Suppressor macrophage (primary cell): ENCODE results near the gene ERN1.

ENCODE experiments used
- DNase-seq, 4 experiments: peaks; one replicate each; pipeline ENCODE4 v3.0.0-alpha.2; 2020 to 2022

The ERN1 gene

DNA sequence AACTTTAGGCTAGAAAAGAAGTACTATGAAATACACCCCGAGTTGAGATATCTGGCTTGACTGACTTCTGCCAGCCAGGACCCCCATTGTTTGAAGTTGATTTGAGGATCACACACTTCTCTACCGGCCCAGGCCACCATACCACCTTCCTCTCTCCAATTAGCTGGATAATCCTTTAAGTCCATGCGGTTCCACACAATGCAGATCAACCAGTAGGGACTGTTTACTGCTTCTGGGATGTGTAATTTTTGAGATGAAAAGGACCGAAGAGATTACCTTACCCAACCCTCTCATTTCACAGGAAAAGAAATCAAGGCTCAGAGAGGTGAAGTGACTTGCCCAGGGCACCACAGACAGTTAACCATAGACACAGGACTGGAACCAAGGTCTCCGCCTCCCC, 20.5 kb downstream of the ERN1 start:
- DNase-seq: no peak

DNA sequence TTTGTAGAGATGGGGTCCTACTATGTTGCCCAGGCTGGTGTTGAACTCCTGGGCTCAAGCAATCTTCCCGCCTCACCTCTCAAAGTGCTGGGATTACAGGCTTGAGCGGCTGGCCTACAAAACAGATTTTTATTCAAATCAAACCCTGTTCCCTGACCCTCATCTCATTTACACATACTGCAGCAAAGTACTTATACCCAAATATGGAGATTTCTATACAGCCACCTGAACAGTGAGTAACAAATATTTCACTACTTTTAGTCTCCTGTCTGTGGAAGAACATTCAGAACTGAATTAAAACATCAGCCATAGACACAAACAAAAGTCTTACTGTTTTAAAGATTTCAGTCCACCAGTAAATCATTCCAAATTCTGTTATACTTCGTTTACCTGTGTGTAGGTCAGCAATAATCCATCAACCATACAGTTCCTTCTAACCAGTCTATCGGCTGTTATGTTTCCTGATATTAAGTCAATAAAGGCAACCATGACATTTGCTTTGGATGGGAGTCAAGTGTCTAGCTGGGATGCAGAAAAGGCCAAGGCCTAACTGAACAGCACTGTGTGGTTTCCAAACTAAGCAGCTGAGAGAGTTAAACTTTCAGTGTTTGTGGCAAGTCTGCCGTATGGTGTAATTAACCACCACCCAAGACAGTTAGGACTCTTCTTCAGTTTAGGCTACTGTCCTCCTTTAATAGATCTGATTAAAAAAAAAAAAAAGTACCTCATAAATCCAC, 22.3 kb downstream of the ERN1 start:
- DNase-seq: no peak

DNA sequence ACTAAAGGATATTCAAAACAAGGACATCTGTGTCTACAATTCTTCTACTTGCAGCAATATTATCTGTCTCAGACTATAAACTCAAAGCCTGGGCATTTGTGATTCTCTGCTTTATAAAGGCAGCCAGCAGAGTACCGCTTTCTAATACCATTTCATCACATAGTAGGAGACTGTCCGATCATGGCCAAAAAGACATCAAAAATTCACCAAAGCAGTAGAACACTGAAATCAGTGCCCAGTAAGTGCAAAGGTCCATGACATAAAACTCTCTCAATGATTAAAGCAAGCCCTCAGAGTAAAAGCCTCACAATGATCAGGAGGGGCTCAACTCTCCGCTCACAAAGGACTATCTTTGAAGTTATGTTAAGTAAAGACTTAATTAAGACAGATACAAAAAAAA, 23.0 kb downstream of the ERN1 start:
- no peak for DNase-seq

DNA sequence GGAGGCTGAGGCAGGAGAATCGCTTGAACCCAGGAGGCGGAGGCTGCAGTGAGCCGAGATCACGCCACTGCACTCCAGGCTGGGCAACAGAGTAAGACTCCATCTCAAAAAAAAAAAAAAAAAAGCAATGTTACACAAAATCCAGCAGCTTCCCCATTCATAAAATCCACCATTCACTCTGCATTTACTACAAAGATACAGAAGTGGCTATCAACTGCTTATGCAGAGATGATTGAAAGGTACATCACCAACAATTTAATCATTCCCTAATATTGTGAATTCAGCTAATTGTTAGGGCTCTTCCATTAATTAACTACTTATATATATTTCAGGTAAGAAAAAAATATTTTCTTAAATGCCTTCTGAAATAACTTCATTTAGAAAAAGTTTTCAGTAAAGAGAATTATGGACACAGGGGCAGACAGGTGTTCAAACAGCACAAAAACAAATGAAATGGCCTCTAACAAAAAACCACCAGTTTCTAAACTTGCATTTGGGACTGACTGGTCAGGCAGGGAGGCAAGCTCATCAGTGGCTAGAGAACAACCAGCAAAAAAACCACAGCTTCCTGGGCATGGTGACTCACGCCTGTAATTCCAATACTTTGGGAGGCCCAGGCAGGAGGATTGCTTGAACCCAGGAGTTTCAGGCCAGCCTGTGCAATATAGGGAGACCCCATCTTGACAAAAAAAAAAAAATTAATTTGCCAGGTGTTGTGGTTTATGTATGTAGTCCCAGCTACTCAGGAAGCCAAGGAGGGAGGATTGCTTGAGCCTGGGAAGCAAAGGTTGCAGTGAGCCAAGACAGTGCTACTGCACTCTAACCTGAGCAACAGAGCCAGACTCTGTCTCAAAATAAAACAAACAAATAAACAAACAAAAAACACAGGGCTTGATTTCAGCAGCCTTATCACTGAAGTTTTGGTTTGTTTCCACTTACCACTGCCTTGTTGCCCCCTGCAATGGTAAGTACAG, 26.3 kb downstream of the ERN1 start:
- peak; percentile 38 to 63 (median 56) for DNase-seq

DNA sequence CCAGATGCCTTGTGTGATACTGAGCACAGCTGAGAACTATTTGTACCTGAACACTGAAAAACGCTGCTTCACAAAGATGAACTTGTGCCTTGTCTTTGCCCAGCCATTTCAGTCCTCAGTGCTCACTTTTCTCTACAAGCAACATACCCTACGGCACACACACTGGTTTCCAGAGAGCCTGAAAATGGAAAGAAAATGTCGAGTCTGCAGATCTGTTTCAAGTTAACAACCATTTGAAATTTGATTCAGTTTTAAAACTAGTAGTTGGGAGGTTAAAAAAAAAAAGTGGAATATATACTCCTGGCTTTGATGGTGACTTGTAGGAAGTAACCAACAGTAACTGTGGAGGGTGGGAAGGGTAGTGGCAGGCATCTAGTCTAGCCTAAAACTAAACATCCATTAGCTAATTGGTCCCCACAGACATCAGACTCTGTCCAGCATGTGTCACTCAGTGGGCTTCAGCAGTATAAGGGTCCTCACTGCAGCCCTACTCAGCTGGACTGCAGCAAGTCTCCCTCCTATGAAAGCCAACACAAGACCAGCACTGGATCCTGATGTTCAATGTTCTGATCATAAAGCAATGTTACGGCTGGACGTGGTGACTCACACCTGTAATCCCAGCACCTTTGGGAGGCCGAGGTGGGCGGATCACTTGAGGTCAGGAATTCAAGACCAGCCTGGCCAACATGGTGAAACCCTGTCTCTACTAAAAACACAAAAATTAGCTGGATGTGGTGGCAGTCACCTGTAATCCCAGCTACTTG, 27.1 kb downstream of the ERN1 start:
- no peak for DNase-seq

DNA sequence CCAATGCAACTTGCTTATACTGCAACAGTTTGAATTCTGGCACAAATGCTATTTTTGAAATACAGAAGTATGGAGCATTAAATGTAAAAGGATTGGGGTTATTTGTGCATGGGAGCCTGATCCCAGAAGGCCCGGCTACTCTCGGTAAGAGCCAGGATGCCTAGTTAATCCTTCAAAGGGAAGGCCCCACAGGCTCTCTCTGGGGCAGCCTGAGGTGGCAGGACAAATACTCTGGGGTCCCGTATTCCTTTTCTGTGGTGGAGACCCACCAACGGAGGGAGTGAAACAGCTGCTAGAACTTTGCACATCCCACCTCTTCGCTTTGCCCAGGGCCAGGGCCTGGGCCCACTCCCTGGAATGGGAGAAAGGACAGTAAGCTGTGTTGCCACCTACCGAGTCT, 30.4 kb downstream of the ERN1 start:
- DNase-seq: no peak

DNA sequence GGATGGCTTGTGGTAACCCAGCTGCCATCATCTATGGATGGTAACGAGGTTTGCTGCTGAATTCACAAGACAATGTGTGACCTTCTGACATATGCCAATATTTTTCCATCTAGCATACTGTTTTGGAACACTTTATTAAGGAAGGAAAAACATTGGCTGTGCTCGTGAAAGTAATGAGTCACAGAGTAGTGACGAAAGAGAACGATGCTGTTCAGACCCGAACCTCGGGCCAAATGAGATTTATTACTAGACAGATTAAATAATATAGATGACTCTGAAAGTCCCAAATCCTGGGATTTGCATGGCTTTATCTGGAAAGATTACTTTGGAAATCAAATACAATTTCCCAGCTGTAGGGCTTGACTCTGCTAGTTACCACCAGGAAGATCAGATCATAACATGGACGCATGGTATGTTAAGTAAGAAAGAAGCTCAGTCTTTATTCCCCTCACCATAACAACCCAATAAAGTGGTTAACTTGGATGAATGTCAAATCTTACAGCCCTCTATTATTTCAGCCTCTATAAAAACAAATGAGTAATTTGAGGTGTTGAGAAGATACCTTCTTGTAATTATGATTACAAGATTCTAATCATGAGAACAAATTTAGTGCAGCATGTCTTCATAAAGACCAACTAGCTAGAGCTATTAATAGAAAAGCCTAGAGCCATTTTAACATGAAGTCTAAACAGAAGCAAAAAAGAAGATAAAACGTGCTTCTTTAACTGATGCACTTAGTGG, 32.6 kb downstream of the ERN1 start:
- DNase-seq: peak in 2 of 4 experiments; percentile 44 to 56

DNA sequence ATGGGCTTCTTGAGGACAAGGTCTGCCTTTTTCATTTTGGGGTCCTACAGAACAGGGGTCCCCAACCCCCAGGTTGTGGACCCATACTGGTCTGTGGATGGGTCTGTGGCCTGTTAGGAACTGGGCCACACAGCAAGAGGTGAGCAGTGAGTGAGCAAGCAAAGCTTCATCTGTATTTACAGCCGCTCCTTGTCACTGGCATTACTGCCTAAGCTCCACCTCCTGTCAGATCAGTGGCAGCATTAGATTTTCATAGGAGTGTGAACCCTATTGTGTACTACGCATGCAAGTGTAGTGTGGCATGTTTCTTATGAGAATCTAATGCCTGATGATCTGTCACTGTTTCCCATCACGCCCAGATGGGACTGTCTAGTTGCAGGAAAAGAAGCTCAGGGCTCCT, 33.9 kb downstream of the ERN1 start:
- DNase-seq: no peak

DNA sequence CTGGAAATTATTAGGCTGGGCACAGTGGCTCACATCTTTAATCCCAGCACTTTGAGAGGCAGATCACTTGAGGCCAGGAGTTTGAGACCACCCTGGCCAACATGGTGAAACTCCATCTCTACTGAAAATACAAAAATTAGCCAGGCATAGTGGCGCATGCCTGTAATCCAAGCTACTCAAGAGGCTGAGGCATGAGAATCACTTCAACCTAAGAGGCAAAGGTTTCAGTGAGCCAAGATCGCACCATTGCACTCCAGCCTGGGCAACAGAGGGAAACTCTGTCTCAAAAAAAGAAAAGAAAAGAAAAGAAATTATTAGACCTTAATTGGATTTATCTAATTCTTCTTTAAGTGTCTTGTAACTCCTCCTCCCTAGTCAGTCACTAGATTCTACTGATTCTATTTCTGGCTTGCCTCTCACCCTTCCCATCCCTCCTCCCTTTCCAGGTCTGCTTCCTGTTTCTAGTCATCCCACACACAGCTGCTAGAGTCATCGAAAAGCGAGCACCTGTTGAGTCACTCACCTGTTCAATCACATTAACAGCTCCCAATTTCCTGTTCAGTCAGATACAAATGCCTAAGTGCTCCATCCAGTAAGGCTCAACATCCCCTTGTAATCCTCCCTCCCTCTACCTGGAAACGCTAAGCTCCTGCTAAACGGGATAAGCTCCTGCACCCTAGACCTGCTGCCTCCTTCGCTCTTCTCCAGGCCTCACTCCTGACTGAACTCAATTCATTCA, 34.6 kb downstream of the ERN1 start:
- no peak for DNase-seq

DNA sequence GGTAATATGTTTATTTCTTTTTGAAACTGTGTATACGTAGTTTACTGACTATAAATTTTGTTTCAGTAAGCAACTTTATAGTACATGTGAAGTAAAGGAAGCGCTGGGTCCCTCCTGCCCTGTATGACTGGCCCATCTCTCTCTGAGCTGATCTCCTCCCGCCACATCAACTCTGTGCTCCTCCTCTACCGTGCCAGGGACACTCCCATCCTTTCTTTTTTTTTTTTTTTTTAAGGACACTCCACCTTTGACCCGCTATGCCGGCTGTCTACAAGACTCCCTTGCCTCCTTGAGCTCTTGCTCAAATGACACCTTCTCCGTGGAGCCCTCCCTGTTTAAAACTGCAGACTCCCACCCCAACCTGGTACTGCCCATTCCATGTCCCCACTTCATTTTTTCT, 35.5 kb downstream of the ERN1 start:
- DNase-seq: no peak

DNA sequence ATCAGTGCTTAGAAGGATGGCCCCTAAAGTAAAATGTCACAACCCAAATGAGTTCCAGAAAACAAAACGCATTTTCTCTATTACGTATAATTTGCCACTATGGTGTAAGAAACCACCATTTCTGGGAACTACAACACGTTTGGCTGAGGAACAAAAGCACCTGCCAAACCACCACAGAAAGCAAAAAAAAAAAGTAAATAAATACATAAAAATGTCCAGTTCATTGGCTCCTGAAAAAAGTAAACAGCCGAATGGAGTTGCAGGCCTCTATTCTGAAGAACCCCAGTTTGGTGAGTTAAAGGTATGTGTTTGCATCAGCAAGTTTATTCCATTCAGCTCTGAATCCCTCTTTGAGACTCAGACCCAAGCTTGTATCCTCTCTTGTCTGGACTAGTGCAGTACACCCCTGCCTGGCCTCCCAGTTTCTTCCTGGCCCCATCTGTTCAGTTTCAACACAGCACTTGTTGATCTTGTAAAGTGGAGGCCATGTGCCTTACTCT, 36.9 kb downstream of the ERN1 start:
- DNase-seq: peak in 1 of 4 experiments; percentile 19

DNA sequence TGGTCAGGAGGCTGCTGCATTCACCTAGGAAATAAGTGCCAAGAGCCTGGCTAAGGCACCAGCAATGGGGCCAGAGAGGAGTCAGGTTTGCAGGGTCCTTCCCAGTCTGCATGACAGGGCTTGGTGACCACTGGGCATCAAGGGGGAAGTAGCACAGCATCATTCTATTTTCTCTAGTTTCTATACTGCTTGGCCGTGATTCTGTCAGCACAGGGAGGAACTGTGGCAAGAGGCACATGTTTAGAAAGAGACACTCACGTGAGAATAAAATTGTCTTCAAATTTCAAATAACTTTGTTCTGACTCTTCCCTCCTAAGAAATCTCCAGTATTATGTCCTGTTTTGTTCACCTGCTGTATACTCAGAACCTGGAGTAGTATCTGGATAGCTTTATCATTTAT, 37.8 kb downstream of the ERN1 start:
- DNase-seq: peak; percentile 70 to 86 (median 76)

DNA sequence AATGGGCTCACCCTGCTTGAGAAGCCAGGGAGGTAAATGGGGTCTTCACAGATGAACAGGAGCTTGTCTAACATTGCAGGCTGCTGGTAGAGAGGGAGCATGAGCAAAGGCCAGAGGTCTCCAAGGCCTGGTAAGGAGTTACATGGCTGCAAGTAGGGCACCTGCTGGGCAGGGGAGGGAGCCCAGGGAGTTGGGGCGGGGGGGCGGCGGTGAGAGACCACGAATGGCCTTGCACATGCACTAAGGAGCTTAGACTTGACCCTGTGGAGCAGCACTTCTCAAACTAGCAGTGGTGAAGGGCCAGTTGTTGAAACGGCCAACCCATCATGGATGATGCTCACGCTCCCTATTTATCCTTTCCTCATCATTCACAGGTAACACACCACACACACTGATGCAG, 38.4 kb downstream of the ERN1 start:
- no peak for DNase-seq

DNA sequence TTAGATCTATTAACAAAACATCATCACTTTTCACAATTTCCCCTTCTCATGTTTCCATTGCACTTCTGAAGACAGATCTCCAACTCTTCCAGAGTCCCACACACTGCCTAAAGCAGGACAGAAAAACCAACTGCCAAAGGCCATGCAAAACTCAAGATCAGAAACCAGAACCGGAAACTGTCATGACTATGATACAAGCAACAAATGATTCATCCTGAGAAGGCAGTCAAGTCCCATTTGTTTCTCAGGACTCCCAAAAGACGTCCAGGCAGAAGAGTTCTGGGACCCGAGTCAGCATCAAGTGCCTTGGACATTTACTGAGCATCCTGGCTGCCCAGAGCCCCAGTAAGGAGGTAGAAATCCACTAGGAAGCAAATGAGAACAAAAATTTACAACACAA, 38.8 kb downstream of the ERN1 start:
- peak; percentile 40 to 62 (median 48) for DNase-seq

DNA sequence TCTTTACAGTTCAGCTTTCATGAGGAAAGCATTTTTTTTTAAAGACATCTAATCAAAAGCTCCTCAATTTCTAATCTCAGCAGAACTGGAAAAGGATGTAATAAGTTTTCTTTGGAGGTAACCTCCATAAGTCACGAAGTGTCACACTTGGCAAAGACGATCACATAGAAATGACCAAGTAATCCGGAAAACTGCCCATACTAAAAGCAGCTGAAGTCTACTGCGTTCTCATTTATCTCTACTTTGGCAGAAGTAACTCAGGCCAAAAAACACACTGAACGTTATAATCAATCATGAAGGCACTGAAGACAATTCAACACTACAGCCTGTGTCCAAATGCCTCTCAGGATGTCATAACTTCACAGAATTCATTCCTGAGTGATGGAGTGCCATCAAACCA, 39.8 kb downstream of the ERN1 start:
- DNase-seq: no peak

DNA sequence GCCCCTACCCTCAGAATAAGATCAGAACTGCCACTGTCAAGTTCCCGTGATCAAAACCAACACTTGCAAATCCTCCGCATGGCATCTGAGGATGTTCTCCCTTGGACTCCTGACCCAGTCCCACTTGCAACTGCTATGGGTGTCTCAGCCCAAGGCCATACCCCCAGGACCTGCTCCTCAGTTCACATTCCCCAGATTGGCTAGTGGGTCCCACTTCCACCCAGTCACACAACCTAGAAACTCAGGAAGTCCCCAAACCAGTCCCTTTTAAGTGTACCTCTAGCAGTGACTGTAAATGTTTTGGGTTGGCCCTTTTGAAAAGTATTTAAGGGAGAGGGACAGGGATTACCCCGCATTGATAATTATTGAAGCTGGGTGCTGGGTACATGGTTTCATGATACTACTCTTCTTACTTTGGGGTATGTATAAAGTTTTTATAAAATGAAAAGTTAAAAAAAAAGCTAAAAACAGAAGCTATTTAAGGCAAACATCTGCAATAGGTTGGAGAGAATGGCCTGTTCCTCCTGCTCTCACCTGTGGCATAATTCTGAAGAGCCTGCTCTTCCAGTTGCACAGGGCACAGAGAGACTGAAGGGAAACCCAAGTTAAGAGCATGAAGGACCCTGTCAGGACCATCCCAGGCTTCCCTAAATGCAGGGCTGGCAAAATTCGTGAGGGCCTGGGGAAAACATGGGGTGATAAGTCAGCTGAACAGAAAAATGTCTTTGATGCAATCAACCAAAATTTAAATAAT, 42.5 kb downstream of the ERN1 start:
- no peak for DNase-seq

DNA sequence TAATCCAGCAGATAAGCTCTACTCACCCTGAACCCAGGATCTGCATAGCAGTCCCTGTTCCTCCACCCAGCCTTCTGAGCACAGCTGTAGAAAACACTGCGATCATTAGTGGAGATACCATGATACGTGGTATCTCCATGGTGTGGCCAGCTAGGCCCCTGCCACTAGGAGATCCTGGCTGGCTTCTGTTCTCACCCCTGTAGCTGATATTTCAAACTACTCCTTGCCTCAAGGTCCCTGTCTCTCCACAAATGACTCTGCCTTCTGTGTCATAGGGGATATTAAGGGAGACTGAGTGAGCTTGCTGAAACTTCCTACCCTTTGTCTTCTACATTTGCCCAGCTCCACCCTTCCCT, 44.3 kb downstream of the ERN1 start:
- DNase-seq: no peak

DNA sequence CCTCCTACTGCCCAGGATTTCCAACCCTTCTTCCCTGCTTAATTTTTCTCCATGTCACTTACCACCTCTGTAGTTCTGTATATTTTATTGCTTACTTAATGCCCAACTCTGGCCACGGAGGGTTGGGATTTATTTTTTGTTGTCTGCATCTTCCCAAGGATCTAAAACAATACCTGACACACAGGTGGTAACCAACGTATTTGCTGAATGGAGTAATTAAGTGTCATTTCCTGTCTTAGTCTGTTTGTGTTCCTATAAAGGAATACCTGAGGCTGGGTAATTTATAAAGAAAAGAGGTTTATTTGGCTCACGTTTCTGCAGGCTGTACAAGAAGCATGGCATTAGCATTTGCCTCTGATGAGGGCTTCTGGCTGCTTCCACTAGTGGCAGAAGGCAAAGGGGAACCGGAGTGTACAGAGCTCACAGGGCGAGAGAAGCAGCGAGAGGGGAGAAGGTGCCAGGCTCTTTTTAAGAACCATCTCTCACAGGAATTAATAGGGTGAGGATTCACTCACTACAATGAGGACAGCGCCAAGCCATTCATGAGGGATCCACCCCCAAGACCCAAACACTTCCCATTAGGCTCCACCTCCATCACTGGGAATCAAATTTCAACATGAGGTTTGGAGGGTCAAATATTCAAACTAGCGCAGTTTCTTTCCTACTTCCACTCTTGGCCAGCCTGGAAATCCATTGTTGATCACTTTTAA, 44.8 kb downstream of the ERN1 start:
- DNase-seq: no peak

DNA sequence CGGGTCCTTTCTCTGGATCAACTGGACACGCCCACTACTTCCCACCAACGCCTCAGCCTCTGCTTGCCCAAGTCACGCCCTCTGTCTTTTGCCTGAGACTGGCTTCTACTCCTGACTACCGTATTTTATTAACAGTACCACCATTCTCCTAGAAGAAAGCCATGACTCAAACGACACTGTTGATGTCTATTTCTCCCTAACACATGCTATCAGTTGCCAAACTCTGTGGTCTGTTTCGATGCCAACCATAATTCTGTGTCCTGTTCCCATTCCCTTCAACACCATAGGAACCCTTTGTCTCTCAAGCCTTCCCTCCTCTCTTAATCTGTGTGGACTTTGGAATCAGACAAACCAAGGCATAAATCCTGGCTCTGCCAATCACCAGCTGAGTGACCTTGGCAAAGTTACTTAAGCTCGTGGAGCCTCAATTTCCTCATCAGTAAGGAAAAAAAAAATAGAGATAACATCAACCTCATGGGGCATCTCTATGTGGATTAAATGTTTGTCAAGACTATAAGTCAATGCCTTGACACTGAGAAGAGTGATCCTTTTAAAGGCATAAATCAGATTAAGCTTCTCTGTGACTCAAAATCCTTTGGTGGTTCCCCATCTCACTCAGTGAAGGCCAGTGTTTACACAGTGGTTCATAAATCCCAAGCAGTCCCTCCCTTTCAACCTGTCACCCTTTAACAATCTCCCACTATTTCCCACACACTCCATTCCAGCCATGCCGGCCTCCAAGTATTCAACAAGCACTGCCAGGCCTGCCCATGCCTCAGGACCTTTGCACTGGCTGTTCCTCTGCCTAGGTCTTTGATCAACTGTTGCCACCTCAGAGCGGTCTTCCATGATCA, 45.6 kb downstream of the ERN1 start:
- peak; percentile 48 to 83 (median 79) for DNase-seq
